Measurements from ENCODE around the gene NUP107.
A peak's percentile ranks its signal among the peaks of the same experiment; 100 is the strongest.

The NUP107 gene

DNA sequence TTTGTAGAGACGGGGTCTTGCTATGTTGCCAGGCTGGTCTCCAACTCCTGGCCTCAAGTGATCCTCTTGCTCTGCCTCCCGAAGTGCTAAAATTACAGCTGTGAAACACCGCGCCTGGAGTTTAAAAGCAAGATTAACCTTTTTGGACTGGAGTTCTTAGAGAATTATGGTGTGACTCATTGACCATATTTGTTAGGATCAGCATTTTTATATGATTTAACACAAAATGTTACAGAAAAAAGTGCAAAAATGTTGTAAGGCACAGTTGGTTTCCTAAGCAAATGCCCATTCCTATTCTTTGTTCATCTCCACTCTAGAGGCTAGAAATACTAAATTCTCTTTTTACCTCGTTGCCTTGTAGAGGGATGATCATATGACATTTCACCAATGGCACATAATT is 86.8 kb downstream of the NUP107 start:
- no peak for DNase-seq (ENCODE audit: low spot score)

DNA sequence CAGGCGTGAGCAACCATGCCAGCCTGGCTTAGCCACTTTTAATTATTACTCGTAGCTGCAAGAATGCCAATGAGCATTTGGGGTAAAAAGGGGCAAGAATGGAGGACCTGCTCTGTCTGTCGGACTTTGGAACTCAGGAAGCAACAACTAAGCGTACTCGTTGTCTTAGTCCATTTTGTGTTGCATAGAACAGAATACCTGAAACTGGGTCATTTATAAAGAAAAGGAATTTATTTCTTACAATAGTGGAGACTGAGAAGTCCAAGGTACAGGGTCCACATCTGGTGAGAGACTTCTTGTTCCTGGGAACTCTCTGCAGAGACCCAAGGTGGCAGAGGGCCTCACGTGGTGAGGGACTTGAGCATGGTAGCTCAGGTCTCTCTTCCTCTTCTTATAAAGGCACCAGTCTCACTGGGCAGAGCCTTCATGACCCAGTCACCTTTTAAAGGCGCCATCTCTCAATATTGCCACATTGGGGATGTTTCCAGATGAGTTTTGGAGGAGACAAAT is 88.4 kb downstream of the NUP107 start:
- DNase-seq (ENCODE audit: low spot score): no peak

DNA sequence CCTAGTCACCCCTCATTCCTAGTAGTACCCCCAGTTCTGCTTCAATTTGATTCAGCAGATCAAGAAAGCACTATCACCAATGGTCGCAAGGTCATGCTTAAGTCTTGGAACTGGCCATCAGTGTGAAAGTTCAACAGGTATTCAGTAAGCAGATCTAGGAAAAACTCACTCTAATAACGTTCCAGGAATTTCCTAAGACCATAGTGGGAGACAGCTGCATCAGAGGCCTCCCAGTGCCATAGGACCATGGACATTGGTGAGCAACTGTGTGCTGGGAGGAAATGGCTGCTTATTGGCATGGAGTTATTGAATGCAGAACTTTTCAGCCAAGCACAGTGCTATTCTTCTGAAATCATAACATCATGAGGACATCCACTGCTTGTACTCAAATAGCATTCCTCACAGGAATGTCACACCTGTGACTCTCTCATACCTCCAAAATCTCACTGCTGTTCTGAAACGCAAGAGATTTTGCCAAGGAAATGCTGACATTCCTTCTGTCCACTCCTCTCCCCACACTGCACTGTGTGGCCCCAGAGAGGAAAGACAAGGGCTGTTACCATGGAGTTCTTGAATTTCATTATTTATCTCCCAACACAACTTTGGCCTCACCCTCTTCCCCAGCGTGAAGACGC is 90.3 kb downstream of the NUP107 start:
- no peak for DNase-seq (ENCODE audit: low spot score)

DNA sequence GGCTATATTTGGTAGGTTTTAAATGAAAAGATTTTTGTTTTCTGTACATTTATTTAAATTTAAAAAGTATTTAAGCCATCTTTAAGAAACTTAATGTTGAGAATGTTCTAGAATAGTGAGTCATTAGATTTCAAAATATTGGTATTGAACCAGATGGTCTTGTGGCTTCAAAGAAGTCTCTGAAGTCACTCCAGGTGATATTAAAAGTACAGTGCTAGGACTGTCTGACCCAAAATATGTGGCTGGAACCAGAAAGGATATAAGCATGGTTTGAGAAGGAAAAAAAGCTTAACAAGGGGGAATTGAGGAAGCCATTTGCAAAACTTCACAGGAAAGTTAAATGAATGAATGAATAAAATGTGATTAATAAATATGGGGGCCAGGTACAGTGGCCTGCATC is 92.5 kb downstream of the NUP107 start:
- DNase-seq (ENCODE audit: low spot score): no peak

DNA sequence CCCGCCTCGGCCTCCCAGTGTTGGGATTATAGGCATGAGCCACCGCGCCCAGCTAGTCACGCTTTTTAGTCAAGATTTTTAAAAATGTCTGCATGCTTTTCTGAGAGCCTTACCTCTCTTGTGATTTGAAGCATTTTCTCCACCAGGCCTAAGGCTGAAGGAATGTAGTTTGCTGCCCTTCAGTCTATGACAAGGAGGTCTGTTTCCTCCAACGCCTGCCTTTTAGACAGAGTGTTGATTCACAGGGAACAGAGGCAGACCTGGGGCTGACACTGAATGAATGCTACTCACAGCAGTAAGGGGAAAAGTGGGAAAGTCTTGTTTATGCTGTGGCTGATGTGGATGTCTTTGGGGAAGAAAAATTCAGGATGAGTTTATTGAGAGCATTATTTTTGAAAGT is 94.0 kb downstream of the NUP107 start:
- DNase-seq (ENCODE audit: low spot score): peak; percentile 88

DNA sequence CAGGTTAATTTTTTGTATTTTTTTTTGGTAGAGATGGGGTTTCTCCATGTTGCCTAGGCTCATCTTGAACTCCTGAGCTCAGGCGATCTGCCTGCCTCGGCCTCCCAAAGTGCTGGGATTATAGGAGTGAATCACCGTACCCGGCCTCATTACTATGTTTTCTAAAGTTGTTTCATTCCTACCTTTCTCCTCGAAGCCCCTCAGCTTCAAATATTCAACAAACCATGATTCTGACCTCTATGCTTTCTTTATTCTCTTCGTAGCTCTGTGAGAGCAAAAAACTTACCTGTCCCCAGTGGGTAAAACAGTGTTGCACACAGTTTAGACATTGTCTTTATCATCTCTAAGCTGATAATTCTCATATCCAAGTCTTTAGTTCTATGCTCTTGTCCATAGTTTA is 95.0 kb downstream of the NUP107 start:
- DNase-seq (ENCODE audit: low spot score): no peak

DNA sequence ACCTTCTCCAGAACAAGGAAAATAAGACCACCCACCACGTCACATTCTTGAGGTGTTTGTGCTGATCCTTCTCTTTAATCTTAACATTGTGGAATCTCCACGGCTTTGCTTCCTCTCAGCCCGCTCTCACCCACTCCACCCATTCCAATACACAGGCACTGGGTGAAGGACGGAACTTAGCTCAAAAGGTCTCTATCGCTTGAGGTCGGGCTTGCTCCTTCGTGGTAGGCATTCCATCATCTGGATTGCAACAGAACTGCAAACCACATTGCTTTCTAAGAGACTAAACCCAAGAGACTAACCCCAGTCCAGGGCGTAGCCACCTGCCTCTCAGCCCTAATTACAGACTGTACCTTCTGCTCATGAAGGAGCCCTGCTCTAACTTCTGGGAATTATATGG is 97.2 kb downstream of the NUP107 start:
- DNase-seq (ENCODE audit: low spot score): no peak

DNA sequence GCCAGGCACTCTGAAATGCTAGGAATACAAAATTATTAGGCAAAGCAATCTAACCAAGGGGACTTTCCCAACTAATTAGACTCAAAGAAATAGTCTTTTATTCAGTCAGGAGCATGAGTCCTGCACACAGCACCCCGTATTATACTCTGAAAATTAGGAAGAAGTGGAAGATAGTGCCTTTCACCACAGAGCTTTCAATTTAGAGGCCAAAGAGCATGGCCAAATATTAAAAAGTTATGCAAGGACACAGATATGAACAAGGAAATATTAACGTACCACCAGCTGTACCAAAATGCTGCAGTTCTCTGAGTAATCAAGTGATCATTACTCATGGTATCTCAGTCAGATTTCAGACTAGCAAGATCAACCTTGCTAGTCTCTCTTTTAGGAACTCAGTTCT is 98.6 kb downstream of the NUP107 start:
- DNase-seq (ENCODE audit: low spot score): peak; percentile 30

DNA sequence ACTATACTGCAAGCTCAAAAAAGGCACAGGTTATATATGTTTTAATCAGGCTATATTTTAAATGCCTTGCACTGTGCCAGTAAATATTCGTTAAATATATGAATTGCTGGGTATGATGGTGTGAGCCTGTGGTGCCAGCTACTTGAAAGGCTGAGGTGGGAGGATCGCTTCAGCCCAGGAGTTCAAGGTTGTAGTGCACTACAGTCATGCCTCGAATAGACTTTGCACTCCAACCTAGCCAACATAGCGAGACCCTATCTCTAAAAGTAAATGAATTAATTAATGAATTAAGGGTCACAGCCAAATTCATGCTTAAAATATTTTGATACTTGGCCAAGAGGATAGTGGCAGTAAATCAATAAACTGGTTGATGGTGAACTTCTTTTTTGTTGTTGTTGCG is 99.0 kb downstream of the NUP107 start:
- no peak for DNase-seq (ENCODE audit: low spot score)

DNA sequence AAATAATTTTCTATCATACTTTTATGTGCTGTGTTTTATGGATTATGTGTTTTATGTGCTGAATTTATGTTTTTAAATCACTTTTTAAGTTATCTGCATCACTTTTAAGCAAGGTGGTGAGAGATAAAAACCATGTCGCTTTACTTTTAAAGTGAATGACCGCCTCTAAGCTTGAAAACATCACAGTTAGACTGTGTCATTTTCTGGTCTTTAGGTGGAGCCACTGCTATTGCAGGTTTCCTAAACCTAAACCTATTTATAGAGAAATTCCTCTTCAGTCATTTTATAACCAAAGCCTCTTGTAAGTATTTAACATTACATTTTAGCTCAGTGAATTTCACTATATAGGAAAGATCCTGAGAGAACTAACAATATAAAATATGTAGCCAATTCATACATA is 100.2 kb downstream of the NUP107 start:
- peak; percentile 30 for DNase-seq (ENCODE audit: low spot score)

DNA sequence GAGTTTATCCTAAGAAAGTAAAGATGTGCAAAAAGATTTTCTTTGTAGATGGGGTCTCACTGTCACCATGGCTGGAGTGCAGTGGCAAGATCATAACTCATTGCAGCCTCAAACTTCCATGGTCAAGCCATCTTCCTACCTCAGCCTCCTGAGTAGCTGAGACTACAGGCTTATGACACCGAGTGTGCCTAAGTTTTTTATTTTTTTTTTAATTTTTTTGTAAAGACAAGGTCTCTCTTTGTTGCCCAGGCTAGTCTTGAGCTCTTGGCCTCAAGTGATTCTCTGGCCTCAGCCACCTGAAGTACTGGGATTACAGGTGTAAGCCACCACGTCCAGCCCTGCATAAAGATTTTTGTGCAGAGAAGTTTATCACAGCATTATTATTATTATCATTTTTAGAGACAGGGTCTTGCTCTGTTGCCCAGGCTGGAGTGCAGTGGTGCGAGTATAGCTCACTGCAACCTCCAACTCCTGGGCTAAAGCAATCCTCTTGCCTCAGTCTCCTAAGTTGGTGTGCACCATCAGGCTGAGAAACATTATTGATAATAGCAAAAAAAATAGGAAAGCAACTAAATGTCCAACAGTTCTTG is 101.9 kb downstream of the NUP107 start:
- DNase-seq (ENCODE audit: low spot score): no peak

DNA sequence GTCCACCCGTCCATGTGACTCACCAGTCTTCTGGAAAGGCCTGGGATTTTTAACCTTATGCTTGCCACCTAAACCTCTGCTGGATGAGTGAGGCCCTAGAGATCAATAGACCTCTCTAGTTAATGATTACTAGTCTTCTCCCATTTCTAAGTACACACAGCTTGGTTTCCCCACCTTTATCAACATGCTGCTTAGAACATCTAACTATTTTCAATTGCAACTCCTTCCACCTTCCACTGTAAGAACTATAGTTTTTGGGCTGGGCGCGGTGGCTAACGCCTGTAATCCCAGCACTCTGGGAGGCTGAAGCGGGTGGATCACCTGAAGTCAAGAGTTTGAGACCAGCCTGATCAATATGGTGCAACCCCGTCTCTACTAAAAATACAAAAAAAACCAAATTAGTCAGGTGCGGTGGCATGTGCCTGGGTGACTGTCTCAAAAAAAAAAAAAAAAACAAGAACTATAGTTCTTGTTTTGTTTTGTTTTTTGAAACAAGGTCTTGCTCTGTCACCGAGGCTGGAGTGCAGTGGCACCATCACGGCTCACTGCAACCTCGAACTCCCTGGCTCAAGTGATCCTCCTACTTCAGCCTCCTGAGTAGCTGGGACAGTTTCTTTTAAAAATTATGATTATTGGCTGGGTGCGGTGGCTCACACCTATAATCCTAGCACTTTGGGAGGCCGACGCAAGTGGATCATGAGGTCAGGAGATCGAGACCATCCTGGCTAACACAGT is 102.5 kb downstream of the NUP107 start:
- no peak for DNase-seq (ENCODE audit: low spot score)

DNA sequence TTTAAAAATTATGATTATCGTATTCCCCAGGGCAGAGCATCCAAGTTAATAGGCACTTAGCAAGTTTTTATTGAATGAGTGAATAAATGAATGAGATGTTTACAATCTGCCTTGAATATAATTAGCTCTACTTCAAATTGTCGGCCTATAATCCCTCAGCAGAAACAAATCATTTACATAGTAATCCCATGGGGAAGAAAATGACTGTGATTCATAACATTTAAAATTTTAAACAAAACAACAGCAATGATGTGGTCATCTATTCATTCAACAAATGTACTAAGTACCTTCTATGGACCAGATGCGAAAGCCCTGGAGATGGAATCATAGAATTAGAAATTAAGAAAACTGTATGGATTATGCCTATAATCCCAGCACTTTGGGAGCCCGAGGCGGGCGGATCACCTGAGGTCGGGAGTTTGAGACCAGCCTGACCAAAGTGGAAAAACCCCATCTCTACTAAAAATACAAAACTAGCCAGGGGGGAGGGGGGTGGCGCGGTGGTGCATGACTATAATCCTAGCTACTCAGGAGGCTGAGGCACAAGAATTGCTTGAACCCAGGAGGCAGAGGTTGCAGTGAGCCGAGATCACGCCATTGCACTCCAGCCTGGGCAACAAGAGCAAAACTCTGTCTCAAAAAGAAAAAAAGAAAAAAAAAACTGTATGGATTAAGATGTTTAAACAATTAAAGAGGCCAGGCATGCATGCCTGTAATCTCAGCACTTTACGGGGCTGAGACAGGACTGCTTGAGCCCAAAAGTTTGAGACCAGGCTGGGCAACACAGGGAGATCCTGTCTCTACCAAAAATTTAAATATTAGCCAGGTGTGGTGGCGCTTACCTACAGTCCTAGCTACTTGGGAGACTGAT is 103.5 kb downstream of the NUP107 start:
- DNase-seq (ENCODE audit: low spot score): no peak

DNA sequence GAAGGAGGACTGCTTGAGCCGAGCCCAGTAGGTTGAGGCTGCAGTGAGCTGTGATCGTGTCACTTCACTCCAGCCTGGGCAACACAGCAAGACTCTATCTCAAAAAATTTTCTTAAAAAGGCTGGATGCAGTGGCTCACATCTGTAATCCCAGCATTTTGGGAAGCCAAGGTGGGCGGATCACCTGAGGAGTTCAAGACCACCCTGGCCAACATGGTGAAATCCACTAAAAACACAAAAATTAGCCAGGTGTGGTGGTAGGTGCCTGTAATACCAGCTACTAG is 104.1 kb downstream of the NUP107 start:
- DNase-seq (ENCODE audit: low spot score): no peak

DNA sequence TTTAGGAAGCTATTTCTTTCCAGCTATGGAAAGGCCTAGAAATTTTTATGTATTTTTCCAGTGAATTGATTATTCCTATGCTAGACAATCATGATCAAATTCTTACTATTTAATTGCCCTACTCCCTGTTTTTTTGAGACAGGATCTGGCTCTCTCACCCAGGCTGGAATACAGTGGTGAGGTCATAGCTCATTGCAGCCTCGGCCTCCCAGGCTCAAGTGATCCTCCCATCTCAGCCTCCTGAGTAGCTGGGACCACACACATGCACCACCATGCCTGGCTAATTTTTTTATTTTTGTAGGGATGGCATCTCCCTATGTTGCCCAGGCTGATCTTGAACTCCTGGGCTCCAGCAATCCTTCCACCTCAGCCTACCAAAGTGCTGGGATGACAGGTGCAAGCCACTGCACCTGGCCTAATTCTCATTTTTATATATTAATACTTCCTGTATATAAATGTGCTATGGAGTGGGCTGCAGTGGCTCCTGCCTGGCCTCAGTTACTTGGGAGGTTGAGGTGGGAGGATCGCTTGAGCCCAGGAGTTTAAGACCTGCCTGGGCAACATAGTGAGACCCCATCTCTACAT is 105.2 kb downstream of the NUP107 start:
- no peak for DNase-seq (ENCODE audit: low spot score)

DNA sequence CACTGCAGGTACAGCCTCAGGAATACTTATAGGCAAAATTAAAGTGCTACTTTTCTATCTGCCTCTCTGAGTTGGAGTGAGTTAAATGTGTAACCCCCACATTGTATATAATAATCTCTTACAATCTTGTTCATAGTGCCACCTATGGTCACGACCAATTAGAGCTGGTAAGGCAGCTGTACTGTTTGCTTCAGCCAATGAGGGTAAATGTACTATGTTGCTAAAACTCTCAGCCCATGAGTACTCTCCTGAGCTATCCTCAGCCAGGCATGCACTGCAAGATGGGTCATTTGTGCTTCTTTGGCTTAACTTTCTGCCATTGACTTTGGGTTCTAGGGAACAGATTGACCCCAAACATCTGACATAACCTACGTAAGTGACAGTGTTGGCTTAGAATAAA is 106.2 kb downstream of the NUP107 start:
- DNase-seq (ENCODE audit: low spot score): peak; percentile 50

DNA sequence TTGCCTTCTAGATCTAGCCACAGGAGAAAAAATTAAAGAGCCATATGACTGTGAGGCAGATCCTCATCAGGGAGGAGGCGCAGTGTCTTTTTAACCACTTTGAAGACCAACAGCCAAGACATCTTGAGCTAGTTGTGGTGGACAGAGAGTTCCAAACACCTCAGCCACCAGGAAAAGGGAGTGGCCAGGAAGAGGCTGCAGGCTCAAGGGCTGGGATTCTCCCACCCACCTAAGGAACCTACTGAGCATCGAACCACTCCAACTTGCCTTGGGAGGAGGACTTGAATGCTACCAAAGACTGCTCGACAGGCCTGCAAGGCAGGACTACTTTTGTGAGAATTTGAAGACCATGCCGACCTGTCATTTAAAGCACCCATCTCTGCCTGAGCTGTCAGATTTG is 106.7 kb downstream of the NUP107 start:
- DNase-seq (ENCODE audit: low spot score): no peak

DNA sequence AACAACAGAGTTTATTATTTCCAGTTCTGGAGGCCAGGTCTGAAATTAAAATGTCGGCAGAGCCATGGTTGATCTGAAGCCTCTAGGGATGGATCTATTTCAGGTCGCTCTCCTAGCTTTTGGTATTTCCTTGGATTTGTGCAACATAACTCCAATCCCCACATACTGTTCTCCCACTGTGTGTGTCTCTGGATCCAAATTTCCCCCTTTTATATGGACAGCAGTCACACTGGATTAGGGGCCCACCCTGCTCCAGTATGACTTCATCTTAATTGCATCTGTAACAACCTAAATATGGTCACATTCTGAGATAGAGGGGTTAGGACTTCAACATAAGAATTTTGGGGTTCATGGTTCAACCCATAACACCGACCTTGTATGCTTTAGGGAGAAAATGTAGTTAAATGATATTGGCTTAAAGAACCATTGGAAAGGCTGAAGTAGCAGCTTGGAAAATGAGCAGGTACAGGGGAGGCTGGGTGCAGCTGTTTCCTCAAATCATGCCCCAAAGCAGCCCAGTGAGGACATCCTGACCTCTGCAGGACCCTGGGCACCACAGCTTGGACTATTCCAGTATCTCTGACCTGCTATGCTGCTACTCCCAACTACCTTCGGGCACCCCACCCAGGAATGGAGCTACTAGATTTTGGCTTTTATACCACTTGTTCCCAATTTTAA is 107.3 kb downstream of the NUP107 start:
- no peak for DNase-seq (ENCODE audit: low spot score)

DNA sequence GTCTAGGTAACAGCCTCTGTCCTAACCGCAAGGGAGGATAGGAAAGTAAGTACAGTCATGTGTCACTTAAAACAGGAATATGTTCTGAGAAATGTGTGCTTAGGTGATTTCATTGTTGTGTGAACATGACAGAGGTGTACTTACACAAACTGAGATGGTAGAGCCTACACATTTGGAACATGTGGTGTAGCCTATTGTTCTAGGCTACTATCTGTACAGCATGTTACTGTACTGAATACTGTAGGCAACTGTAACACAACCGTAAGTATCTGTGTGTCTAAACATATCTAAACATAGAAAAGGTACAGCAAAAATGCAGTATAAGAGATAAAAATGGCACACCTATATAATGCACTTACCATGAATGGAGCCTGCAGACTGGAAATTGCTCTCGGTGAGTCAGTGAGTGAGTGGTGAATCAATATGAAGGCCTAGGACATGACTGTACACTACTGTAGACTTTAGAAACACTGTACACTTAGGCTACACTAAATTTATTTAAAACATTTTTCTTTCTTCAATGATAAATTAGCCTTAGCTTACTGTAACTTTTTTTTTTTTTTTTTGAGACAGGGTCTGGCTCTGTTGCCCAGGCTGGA is 108.0 kb downstream of the NUP107 start:
- no peak for DNase-seq (ENCODE audit: low spot score)

Measured in COLO829 (cell line).